NCI-H146 (cell line): Measurements from ENCODE around the gene LNPK.
"Not testable (repeated sequence)": the region's sequence is repeated elsewhere in the genome, so short reads cannot be mapped to it uniquely, and the experiment has no call there.

Experiments used
- DNase-seq: peaks from one replicate; lab custom pipeline; 2025; lab: John Stamatoyannopoulos, UW

The LNPK gene

GRCh38 chr2:175904035-175904434 lies 98.0 kb downstream of the LNPK start:
- no peak for DNase-seq

- no peak for DNase-seq
Measured at GRCh38 chr2:175903384-175903936, 98.6 kb downstream of the LNPK start.

GRCh38 chr2:175895957-175896356 lies 106.1 kb downstream of the LNPK start:
- DNase-seq, result not testable (repeated sequence)

- no peak for DNase-seq
Measured at GRCh38 chr2:175892046-175892445, 110.0 kb downstream of the LNPK start.

GRCh38 chr2:175890636-175891242 lies 111.3 kb downstream of the LNPK start:
- DNase-seq, result no peak

- peak; percentile 24 for DNase-seq
Measured at GRCh38 chr2:175889701-175890302, 112.3 kb downstream of the LNPK start.

GRCh38 chr2:175887776-175888175 lies 114.3 kb downstream of the LNPK start:
- peak; percentile 41 for DNase-seq

- peak; percentile 1 for DNase-seq
Measured at GRCh38 chr2:175884697-175885393, 117.2 kb downstream of the LNPK start.

GRCh38 chr2:175883586-175884194 lies 118.4 kb downstream of the LNPK start:
- peak; percentile 72 for DNase-seq

- DNase-seq, result no peak
Measured at GRCh38 chr2:175879679-175880078, 122.4 kb downstream of the LNPK start.

GRCh38 chr2:175877845-175878544 lies 124.1 kb downstream of the LNPK start:
- DNase-seq, result no peak

- DNase-seq, result no peak
Measured at GRCh38 chr2:175874291-175874690, 127.8 kb downstream of the LNPK start.
